Measurements from ENCODE around the gene ARPC4.

Gene ARPC4

DNA sequence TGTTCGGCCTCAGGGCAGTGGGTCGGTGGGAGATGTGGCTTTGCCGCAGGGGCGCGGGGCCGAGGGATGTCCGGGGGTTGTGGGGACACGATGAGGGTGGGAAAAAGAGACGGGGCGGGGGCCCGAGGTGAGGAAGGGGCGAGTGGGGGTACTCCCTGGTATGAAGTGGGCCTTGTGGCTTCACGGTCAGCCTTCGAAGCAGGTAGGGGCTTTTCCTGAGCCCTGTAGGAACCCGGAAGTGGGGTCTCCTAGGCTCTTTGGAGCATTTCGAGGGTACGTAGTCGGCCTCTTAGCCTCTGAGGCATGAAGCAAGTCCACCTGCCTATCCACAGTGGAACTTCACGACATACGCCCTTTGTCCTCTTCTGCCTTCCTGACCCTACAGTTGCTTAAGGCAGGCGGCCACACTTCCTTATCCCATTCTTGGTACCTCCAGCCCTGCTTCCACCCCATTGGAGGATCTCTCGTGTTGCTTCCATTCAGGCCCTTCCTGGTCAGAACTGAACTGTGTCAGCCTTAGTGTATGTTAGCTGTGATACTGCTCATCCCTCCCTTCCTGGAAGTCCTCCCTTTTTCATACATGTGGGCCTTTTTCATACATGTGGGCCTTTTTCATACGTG, 389 bp downstream of the ARPC4 start:
- peak; percentile 63 for DNase-seq (ENCODE audit: low spot score)

- DNase-seq (ENCODE audit: low spot score): no peak
Observed at GRCh38 chr3:9794400-9794799, 1.5 kb downstream of the ARPC4 start.

- no peak for DNase-seq (ENCODE audit: low spot score)
Observed at GRCh38 chr3:9795207-9795606, 2.3 kb downstream of the ARPC4 start.

DNA sequence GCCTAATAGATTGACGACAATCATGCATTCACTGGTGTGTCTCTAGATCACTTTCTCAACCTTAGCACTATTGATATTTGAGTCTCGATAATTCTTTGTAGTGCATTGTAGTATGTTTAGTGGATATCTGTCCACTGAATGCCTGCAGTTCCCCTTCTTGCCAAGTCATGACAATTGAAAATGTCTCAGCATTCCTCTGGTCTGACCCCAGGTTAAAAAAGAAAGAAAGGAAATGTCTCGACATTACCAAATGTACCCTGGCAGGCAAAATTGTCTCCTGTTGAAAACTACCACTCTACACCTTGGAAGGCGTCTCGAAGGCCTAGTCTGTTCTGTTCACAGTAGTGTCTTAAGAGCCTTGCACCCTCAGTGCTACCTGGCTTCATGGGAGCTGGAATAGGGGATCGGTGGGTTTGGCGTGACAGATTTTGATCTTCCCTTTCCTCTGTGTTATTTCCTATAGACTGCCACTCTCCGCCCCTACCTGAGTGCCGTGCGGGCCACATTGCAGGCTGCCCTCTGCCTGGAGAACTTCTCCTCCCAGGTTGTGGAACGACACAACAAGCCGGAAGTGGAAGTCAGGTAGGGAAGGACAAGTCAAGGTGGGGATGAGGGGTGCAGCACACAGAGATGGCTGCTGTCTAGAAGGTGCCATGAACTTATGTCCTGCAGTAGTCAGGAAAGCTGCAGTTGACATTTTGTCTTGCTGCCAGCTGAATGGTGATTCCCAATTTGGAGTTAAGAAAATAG, 4.5 kb downstream of the ARPC4 start:
- no peak for DNase-seq (ENCODE audit: low spot score)

- DNase-seq (ENCODE audit: low spot score): no peak
Observed at GRCh38 chr3:9800529-9800928, 7.6 kb downstream of the ARPC4 start.

GRCh38 chr3:9803494-9803893, 10.6 kb downstream of the ARPC4 start:
- DNase-seq (ENCODE audit: low spot score): no peak

DNA sequence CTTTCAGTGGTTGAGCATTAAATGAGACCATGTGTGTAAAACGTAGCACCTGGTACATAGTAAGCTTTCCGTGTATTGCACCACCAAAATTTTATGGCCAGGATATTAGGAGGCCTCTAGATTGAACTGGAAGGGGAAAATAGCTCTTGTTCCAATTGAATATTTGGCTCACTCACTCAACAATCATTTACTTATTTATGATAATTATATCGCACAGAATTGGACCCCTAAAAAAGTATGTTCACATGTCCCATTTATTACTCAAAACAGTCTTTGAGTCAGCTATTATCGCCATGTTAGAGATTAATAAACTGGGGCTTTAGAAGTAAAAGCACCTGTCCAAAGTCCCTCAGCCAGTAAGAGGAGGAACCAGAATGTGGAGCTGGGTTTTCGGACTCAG, 12.1 kb downstream of the ARPC4 start:
- no peak for DNase-seq (ENCODE audit: low spot score)

DNA sequence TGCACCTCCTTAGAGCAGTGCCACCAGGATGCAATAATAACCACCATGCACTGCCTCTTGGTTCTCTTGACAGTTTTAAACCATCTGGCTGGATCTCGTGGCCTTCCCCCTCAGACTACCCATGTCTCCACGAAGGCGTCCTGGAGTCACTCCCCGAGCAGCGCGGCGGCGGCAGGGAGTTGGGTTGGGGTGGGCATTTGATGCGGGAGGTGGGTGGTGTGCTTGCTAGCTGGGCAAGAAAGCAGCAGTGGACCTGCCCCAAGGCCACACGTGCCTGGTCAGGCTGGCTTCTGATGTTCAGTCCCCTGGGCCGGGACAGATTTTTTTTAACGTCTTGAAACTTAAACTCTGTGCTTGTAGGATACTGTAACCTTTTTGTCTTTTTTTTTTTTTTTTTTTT, 13.3 kb downstream of the ARPC4 start:
- no peak for DNase-seq (ENCODE audit: low spot score)

- DNase-seq (ENCODE audit: low spot score): no peak
Observed at GRCh38 chr3:9806688-9807589, 14.1 kb downstream of the ARPC4 start.

- no peak for DNase-seq (ENCODE audit: low spot score)
Observed at GRCh38 chr3:9807981-9808344, 15.1 kb downstream of the ARPC4 start.

- DNase-seq (ENCODE audit: low spot score): peak; percentile 52
Observed at GRCh38 chr3:9808345-9809037, 15.6 kb downstream of the ARPC4 start.

GRCh38 chr3:9809239-9809614, 16.3 kb downstream of the ARPC4 start:
- DNase-seq (ENCODE audit: low spot score): no peak

DNA sequence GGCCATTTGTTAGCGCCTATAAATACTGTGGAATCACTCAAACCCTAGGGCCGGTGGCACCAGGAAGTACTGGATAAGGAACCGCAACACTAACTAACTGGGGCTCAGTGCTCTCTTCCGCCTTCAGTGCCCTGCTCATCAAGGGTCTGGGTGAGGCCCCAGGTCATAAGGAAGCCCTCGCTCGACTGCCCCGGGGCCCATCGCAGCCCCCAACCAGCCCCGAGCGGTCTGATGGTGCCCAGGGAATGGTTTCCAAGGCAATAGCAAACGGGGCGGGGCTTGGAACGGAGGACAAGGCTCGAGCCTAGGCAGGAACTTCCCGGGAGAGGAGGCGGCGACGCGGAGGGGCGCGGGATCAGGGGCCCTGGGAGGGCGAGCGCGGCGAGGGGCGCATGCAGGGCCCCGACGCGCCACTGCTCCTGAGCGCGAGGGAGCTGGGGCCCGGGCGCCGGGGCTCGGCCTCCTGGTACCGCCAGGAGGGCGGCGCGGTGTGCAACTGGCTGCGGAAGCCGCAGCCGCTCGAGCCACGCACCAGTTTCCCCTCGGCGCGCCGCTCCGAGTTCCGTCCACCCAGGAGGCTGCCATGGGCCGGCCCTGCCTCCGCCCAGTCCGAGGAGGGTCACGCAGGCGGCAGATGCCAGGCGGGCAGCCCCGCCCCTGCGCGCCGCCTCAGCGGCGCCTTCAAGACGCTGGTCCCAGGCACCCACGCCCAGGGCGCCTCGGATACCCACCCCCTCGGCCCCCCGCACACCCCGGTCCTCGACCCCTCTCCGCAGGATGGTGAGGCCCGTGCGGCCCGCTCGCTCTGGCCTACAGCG, 16.9 kb downstream of the ARPC4 start, which contains the start of gene TTLL3:
Gene TTLL3, plus strand, starts transcription at position 648 of the 818 bp plus-strand sequence. CDS start 400 bp downstream, outside the sequence.
- peak; percentile 94 for DNase-seq (ENCODE audit: low spot score)

DNA sequence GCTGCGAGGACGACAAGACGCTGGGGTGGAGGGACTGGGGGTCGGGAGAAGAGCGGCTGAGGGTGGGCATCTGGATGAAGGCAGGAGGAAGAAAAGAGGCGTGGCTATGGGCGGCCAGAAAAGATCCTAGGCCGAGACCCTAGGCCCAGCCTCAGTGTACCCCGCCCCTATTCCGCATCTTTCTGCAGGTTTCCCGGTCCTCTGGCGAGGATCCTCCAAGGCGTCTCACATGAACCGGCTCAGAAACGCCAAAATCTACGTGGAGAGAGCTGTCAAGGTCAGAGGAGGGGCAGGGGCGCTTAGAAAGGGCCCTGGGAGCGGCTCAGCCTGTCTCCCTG, 17.5 kb downstream of the ARPC4 start:
- DNase-seq (ENCODE audit: low spot score): no peak

DNA sequence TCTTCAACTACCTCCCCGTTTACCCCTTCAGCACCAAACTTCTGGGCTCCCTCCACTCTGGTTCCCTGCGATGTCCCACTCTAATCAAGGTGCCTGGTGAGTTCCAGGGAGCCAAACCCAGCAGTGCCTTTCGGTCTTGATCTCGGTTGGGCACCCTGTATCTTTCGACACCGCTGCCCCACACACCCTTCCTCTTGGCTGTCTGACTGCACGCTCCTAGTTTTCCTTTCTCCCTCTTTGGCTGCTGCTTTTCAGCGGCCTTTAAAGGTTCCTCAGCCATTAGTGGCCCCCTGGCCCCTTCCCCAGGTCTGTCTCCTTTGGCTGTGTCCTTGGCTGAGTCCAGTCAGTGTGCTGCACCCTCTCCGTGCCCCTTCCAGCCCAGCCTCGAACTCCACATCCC, 18.0 kb downstream of the ARPC4 start:
- peak; percentile 35 for DNase-seq (ENCODE audit: low spot score)

- no peak for DNase-seq (ENCODE audit: low spot score)
Observed at GRCh38 chr3:9812870-9813483, 20.1 kb downstream of the ARPC4 start.

DNA sequence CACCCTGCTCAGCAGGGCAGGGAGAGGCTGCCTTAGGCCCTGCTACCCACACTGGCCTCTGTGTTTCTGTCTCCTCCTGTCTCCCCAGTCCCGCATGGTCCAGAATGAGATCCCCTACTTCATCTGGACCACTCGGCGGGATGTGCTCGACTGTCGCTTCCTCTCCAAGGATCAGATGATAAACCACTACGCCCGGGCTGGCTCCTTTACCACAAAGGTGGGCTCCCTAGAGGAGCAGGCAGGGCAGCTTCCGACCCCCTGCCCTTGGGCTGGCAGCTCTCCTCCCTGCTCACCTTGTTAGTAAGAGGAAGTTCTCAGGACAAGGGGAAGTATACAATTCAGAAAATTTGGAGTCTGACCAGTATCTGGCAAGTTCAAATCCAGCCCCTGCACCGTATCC, 23.1 kb downstream of the ARPC4 start:
- no peak for DNase-seq (ENCODE audit: low spot score)

DNA sequence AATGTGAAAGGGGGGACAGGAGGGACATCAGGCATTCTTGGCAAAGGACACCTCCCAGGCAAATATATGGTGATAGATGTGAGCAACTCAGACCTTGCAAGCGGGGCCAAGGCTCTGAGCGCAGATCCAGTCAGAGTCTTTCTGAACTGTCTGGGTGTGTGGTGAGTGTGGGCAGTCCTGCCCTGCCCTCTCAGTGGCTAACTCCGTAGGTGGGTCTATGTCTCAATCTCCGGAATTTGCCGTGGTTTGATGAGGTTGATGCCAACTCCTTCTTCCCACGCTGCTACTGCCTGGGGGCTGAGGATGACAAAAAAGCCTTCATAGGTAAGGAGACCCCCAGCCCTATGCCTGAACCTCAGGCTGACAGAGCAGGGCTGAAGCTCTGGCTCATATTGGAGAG, 24.6 kb downstream of the ARPC4 start:
- no peak for DNase-seq (ENCODE audit: low spot score)

DNA sequence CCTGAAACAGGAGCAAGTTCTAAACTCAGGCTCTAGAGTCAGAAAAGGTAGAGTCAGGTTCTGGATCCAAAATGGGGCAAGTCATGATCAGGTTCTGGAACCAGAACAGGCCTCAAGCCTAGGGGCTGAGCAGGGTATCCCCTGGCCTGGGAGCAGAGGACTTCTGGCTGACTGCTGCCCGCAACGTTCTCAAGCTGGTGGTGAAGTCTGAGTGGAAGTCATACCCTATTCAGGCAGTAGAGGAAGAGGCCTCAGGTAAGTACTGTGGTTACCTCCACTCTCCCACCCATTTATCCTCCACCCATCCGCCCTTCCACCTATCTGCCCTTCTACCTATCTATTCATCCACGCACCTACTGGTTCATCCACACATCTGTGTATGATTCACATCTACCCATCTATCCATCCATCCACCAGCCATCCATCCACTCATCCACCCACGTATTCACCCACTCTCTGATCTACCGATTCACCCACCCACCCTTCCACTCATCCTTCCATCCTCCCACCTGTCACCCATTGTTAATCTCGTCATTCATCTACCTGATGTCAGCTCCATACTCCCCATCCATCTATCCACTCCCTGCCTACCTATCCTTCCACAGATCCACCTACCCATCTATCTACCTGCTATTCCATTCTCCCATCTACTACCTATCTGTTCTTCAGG, 25.9 kb downstream of the ARPC4 start:
- no peak for DNase-seq (ENCODE audit: low spot score)

DNA sequence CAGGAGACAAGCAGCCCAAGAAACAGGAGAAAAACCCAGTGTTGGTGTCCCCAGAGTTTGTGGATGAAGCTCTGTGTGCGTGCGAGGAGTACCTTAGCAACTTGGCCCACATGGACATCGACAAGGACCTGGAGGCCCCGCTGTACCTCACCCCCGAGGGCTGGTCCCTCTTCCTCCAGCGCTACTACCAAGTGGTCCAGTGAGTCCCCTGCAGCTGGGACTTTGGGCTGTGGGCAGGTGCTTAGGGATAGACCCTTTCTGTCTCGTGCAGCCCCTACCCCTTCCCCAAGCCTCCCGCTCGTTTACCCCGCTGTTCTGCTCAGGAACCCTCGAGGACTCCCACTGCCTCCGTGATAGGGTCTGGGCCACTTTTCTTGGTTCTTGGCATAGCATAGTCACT, 27.7 kb downstream of the ARPC4 start:
- DNase-seq (ENCODE audit: low spot score): no peak

DNA sequence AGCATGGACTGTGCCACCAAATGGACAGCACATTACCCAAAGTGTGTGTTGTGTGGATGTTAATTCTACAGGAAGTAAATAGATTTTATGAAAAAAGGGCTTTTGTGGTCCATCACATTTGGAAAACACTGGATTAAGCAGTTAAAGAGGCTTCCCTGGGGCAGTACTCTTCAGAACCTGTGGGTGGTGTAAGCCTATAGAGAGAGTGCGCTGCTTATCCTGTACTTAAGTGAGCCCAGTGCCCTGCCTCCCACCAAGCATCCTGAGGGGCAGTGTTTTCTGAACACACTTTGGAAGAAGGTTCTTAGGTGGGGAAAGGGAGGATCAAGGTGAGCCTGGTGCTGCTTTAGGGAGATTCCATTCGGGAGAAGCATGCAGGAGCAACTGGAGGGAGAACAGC, 28.1 kb downstream of the ARPC4 start:
- no peak for DNase-seq (ENCODE audit: low spot score)
